Subcutaneous adipose tissue (tissue), 4 donors: ENCODE results near the gene RSU1. TPM values are rescaled to one million over a fixed set of nuclear protein-coding genes. Genes with fewer than 3 reads are reported as not detected.

Experiments used
- total RNA-seq, 4 donors: library from RNA; depleted of rRNA; stranded (reverse); fragments of >200 nt; gene quantifications; one replicate each; pipeline ENCODE4 v1.1.0, GENCODE V29; 2016
- TF ChIP-seq, protein P1 (sequence below): fragments of 450-650 bp; IDR thresholded peaks from one replicate; pipeline ENCODE4 v1.5.1; 2016; ENCODE audit warnings: low read depth, mild to moderate bottlenecking, control low read depth, antibody characterized with exemption, moderate library complexity

The RSU1 gene
- total RNA-seq, 4 donors from 2014 or later = 57.0 to 147 (median 99.7) TPM

DNA sequence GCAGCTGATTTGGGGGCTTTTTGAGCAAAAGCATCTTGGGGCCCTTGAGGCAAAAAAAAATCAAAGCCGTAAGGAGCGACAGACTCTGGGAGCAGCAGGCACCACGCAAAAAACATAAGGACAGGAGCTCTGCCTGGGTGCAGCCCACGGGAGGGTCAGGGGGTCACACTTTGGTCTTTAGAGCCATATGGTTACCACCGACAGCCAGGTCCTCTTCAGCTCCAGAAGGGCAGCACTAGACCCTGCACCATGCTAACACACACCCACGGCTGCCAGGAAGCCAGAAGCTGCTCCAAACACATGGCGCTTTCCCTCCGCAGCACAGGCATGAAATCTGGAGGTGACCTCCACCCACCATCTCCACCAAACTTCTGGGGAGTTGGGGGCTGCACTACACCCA lies 47.1 kb downstream of the RSU1 start:
- TF ChIP-seq, protein P1, sequence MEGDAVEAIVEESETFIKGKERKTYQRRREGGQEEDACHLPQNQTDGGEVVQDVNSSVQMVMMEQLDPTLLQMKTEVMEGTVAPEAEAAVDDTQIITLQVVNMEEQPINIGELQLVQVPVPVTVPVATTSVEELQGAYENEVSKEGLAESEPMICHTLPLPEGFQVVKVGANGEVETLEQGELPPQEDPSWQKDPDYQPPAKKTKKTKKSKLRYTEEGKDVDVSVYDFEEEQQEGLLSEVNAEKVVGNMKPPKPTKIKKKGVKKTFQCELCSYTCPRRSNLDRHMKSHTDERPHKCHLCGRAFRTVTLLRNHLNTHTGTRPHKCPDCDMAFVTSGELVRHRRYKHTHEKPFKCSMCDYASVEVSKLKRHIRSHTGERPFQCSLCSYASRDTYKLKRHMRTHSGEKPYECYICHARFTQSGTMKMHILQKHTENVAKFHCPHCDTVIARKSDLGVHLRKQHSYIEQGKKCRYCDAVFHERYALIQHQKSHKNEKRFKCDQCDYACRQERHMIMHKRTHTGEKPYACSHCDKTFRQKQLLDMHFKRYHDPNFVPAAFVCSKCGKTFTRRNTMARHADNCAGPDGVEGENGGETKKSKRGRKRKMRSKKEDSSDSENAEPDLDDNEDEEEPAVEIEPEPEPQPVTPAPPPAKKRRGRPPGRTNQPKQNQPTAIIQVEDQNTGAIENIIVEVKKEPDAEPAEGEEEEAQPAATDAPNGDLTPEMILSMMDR = no peak

DNA sequence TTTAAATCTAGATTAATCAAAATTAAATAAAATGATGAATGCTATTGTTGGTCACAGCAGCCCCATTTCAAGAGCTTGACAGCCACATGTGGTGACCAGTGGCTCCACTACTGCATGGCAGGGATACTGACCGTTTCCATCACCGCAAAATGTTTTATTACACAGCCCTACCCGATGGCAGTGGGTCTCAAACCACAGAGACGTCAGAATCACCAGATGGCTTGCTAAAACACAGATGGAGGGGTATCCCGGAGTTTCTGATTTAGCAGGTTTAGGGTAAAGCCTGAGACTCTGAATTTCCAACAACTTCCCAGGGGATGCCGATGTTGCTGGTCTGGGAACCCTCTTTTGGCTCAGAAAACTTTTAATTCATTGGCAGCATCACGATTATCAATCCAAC lies 47.9 kb downstream of the RSU1 start:
- TF ChIP-seq, protein P1 = no peak

DNA sequence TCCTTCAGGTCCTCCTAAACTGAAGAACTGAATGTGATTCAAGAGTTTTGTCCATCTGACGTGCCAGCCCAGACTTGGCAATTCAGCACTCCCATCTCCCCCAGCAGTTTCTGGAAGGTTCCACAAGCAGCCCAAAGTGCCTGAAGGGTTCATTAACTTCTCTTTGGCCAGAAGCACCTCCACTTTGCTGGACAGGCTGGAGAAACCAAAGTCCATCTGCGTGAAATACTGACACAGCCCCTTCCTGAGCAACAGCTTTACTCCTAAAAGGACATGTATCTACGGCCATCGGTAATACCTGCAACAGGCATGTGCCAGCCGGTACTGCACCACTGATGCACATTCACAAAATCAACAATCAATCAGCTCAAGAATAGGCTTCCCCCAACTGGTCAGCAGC lies 48.5 kb downstream of the RSU1 start:
- TF ChIP-seq, protein P1 = no peak

DNA sequence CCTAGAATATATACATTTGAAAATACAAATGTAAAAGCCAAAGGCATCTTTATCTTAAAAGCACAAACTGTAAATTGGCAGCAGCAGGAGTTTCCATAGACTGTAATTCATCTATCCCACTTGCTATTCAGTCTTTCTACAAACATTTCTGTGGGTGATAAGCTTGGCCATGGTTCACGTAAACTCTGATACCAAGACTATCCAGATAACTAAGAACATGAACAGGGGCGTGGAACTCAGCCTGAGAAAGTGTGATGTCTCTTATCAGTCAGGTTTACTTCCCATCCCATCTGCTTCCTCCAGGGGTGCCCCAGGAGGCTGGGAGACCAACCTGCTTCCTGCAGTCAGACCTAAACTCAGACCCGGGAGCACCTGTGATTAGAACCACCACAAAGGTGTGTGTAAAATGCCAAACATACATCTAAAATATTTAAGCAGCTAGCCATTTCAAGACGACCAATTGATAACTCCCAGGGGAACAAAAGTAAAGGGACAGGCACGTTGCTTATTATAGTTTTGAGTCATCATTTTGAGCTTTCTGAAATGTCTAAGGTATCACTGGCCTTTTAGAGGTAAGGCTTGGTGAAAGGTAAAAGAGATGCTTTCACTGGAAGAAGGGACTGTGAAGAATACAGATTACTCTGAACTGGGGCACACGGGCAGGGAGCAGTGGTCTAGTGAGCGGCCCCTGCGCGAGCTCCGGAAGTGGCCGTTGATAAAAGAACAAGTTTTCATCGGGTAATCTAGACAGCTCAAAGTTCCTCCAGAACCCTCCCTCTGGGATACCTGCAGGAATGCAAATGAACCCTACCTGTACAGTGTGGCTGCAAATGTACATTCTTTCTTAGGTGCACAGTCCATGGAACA lies 51.5 kb downstream of the RSU1 start:
- TF ChIP-seq, protein P1 = no peak

DNA sequence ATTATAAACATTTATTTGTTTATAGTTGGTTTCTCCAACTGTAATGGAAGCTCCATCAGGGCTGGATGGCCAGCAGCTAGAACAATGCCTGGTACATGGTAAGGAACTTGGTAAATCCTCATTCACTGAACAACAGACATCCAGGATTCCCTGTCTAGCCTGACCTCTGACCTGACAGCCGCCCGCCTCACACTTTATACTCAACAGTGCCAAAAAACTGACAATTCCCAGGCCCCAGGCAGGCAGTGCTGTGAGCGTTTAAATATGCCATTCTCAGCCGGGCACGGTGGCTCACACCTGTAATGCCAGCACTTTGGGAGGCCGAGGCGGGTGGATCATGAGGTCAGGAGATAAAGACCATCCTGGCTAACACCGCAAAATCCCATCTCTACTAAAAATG lies 55.9 kb downstream of the RSU1 start:
- TF ChIP-seq, protein P1 = no peak

DNA sequence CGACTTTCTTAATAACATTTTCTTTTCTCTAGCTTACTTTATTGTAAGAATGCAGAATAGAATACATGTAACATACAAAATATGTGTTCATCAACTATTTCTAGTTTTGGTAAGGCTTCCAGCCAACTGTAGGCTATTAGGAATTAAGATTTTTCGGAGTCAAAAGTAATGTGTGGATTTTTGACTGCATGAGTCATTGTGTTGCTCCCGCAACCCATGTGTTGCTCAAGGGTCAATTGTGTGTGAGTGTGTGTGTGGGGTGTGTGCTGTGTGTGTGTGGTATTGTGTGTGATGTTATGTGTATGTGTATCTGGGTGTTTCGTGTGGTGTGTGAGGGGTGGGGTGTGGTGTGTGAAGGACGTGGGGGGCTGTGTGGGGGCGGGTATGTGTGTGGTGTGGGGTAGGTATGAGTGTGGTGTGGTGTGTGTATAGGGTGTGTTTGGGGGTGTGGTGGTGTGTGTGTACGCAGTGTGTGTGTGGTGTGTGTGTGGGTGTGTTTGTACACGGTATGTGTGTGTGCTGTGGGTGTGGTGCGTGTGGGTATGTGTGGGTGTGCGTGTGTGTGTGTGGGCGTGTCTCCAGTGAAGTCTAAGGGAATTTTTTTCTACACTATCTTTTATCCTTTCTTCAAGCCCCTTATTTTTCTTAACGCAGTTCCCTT lies 60.5 kb downstream of the RSU1 start:
- TF ChIP-seq, protein P1 = no peak

DNA sequence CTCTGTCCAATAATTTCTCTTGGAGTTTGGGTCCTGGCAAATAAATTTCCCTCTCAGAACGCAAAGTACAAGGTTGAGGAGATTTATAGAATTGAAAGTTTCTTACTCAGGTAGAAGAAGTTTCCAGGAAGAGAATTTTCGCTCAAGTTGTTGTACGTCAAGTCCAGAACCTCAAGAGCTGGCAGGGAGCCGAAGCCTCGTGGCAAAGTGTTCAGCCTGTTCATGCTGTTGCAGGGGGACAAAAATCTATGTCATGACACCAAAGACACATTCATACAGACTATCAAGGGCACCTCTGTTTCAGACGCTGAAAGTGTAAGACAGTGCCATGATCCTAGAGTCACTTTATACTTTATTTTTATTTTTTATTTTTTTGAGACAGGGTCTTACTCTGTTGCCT lies 62.5 kb downstream of the RSU1 start:
- TF ChIP-seq, protein P1 = no peak
